NK-92 (cell line): ENCODE data around the gene EPS8L3.
"Not testable (repeated sequence)": the region's sequence is repeated elsewhere in the genome, so short reads cannot be mapped to it uniquely, and the experiment has no call there.

Experiments
- DNase-seq: peaks from one replicate; lab custom pipeline; 2025; ENCODE audit not compliant: unreplicated experiment; lab: John Stamatoyannopoulos, UW

Gene EPS8L3, protein sequence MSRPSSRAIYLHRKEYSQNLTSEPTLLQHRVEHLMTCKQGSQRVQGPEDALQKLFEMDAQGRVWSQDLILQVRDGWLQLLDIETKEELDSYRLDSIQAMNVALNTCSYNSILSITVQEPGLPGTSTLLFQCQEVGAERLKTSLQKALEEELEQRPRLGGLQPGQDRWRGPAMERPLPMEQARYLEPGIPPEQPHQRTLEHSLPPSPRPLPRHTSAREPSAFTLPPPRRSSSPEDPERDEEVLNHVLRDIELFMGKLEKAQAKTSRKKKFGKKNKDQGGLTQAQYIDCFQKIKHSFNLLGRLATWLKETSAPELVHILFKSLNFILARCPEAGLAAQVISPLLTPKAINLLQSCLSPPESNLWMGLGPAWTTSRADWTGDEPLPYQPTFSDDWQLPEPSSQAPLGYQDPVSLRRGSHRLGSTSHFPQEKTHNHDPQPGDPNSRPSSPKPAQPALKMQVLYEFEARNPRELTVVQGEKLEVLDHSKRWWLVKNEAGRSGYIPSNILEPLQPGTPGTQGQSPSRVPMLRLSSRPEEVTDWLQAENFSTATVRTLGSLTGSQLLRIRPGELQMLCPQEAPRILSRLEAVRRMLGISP

DNA sequence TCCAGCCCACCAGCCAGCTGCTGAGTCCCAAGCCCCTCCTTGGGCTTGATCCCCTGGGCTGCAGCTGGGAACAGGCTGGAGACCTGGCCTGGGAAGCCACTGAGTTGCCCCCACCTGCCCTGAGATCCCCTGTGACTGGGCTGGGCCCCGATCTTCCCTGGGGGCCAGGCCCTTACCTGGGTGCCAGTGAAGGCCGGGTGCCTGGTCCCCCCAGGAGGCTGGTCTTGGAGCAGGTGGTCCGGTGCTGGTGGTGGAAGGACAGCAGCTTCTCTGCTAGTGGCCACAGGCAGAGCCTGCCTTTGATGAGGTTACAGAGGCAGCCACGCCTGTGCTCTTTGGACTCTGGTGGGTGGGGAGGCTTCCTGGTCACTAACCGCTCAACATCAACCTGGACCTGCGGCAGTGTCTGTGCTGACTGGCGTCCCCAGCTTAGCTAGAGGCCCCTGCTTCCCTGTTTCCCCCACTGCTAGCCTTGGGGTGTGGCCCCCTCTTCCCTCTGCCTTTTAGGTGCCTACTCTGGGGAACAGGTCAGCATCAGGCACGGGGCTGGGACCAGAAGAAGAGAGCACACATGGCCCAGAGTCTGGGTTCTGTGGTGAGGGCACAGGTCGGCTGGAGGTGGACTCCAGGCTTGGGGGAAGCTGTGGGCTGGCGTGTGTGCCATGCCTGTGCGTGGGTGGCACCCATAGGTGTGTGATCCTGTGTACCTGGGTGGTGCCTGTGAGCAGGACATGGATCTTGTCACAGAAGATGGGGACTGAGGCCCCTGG is at the start of gene EPS8L3:
Gene EPS8L3, minus strand, starts transcription at position 278 of the 770 bp plus-strand sequence. CDS start 2,174 bp downstream, outside the sequence.
- no peak for DNase-seq

DNA sequence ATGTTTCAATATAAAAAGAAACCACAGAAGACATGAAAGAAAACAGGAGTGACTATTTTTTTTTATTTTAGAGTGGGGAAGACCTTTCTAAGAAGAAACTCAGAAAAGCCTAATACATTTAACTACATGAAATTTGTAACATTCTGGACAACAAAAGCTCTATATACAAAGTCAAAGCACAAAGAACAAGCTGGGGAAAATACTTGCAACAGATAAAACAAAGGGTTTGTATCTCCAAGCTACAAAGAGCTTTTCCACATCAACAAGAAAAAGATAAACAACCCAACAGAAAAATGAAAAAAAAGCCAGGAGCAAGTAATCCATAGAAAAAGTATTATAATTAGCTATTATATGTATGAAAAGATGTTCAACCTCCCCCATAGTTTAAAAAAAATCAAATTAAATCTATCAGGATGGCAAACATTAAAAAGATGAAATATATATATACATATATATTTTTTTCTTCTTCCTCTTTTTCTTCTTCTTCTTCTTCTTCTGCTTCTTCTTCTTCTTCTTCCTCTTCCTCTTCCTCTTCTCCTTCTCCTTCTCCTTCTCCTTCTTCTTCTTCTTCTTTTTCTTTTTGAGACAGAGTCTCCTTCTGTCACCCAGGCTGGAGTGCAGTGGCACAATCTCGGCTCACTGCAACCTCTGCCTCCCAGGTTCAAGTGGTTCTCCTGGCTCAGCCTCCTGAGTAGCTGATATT is 49.1 kb upstream of the EPS8L3 start:
- no peak for DNase-seq

DNA sequence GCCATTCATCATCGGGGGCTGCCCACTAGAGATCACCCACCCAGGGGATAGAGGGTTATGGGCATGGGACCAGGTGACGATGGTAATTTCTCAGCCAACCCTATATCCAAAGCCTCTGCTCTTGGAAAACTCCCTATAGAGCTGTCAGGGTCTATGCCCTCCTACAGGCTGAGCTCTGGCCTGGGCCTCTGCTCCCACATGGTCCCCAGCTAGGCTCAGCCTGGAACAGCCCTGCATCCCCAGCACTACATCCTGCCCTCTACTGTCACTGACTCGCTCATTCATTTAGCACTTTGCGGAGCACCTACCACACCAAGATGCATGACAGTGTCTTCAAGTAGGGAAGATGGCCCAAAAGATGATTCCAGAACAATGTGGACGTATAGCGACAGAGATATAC is 45.0 kb upstream of the EPS8L3 start:
- no peak for DNase-seq

DNA sequence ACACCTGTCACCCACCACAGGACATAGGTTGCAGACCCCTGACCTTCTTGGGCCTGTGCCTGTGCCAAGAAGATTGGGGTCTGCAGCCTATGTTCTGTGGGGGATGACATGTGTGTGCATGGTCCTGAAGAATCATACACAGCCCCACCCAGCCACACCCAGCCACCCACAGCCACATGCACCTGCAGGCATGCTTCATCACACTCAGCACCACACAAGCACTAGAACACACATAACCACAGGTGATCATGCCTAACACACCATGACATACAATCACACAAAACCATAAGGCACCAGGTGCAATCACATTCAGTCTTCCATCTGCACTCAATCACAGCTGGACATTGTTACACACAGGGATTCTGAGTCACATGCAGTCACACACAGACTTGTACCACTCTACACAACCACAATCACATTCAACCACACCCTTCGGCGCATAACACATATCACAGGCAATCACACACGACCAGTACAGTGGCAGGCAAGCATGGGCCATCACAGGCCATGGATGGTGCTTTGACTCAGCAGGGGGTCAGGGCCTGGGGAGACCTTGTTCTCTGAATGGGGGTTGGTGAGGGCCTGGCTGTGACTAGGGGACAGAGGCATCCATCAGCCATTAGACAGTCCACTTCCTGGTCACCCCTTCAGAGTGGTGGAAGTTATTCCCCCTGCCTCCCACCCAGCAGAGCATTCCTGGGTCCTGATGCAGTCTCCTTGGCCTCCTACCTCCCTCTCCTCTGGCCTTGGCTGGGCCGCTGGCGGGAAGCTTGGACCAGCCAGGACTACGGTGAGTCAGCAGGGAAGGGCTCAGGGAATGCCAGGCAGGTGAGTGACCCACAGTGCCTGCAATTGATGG is 44.3 kb upstream of the EPS8L3 start:
- DNase-seq: no peak

DNA sequence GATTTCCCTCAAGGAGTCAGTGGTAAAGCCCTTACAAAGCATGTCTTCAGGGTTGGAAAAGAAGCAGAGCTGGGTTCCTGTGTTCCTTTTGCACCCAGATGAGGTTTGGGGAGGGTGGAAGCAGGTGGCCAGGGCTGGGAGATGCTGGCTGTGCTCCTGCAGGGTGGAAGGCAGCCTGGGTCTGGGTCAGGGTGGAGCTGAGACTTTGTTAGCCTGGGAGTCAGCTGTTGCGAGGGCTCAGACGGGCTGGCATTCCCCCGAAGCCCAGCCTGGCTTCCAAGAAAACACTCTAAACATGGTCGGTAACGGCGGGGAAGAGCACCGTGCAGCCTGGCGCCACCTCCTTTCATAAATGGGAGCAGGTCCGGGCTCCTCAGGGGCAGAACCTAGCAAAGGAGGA is 43.7 kb upstream of the EPS8L3 start:
- no peak for DNase-seq

DNA sequence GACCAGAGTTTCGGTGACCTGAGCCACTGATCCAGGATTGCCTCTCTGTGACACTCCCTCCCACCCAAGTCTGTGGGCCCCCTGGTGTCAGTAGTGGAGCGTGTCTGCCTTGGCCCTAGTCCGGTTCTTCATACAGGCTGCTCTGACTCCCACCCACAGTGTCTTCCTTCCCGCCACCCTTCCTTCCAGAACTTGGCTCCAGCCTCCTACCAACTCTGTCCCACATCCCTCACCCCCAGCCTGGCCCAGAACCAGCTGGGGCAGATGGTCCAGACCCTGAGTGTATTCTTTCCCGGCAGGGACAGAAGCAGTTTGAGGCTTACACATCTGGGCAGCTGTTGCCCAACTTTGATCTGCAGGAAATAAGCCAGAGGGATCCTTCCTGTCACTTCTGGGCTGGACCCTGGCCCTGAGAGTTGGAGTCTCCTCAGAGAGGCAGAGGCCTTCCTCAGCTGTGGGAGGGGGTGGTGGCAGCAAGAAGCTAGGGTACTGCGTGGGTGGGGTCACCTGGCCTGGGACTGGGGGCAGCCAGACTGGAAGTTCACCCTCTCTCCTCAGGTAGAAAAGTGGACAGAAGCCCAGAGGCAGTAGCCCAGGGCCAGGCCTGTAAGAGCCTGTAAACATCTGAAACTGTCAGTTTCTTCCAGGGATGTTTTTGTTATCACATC is 43.1 kb upstream of the EPS8L3 start:
- no peak for DNase-seq

DNA sequence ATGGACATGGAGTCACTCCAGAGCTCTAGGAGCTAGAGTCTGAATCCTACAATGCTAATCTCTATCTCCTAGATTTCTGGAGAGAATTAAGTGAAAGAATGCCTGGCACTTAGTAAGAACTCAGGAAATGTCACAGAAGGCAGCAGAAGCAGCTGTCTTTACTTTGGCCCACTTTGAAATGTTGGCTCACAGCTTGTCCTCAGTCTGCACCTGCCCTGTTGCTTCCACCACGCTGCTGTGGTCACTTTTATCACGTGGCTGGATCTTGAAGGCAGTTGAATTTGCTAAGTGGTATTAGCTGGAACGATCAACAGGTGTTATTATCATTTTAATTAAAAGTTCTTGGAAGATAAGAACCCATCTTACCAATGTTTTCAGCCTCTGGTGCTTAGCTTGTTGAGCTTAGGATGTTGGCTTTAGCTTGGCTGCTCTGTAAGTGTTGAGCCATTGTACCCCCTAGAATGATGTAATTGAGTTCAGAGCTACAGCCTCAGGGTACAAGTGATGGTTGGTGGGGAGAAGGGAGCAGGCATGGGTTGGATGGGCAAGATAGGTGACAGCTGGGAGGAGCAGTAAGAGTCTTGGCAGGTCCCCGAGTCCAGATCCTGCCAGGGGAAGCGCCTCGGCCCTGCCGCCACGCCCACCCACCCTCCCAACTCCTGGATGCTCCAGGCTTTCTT is 41.9 kb upstream of the EPS8L3 start:
- DNase-seq: no peak

DNA sequence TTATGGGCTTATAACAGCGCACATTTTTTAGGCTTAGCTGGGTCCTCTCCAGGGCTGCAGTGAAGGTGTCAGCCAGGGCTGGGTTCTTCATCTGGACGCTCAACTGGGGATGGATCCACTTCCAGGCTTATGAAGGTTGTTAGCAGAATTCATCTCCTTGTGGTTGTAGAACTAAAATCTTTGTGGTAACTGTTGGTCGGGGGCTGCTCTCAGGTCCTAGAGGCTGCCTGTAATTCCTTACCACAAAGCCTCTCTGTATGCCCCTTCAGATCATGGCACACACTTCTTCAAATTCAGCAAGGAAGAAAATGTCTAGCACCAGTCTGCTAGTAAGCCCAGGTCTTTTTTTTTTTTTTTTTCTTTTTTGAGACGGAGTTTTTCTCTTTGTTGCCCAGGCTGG is 40.9 kb upstream of the EPS8L3 start:
- no peak for DNase-seq

DNA sequence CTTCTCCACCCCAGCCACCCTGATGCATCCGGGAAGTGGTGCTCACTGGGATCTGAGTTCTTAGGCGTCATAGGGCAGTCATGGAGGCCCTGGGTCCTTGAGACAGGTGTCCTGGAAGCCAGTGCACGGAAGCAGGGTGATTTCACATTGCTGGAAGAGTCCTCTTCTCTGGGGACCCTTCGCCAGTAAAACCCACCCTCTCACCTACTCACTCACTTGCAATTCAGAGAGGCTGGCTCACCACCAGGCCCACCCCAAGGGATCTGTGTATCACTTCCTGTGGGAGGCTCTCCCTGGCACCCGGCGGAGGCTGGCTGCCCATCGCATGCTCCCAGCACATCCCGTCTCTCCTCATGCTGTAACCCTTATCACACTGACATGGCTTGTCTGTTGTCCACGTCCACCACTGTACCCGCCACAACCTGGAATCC is 40.2 kb upstream of the EPS8L3 start:
- DNase-seq: no peak

DNA sequence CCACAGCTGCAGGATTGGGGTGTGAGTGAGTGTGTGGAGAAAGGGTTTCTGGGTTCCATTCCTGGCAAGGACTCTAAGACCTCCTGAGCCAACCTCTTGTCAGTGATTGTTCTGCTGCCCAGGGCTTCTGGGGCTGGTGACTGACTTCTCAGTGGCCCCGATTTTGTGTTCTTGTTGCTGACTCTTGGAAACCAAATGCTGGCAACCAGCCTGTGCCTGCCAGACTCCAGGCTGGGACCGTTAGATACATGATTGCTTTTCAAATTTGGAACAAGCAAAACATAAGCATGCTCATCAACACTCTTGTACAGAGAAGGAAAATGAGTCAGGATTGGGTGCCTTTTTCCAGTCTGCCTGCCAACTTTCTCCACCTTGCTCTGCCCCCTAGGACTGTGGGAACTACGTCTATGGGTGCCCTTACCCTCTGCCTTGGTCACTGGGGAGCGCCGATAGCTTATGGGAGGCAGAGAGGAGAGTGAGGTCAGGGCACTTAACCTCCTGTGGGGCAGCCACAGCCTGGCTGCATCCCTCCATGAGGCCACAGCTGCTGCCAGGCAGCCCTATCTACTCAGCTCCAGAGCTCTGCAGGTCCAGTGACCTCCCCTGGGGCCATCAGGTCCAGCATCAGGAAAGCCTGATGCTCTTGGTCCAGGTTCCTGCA is 39.3 kb upstream of the EPS8L3 start:
- no peak for DNase-seq

DNA sequence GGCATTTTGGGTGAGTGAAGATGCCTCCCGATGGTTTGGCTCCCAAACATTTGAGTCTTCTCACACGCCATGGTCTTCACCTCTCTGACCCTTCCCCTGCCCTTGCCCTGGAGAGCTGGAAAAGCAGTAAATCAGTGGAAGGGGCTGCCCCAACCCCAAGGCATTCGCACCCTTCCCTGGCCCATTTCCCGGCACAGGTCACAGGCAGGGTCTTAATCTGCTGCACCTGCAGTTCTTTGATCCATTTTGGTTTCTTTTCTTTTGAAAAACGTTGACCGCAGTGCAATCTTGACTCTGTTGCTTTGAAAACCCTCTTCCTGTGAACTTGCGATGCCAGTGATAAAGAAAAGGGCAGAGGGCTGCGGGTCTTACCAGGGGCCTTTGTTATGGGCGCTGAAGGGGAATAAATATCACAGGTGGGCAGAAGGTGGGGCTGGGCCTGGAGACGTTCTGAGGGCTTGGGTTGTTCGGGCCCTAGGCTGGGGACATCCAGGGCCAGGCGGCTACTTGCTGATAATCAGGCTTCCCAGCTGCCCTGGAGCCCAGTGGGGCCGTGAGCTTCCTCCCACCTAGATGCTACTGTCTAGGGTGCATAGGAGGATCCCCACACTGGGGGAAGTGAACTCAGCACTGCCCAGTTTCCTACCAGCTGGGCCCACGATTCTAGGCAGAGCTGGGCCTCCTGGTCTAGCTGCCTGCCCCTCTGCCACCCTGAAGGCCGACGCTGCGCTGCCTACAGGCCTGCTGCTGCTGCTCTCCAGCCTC is 38.6 kb upstream of the EPS8L3 start:
- DNase-seq: no peak

DNA sequence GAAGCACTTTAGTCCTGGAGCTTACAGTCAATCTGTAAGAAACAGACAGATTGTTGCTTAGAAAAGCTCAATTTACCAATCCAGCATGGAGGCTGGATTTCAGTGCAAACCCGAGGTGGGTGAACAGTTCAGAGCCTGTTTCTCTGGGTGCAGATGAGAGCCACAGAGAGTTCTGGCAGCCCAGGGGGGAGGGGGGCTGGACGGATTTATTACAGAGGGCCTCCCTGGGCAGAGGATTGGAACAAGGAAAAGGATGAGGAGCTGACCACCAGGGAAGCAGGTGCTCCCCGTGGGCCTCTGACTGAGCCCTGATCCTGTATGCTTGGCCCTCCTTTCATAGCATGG is 38.0 kb upstream of the EPS8L3 start:
- no peak for DNase-seq

DNA sequence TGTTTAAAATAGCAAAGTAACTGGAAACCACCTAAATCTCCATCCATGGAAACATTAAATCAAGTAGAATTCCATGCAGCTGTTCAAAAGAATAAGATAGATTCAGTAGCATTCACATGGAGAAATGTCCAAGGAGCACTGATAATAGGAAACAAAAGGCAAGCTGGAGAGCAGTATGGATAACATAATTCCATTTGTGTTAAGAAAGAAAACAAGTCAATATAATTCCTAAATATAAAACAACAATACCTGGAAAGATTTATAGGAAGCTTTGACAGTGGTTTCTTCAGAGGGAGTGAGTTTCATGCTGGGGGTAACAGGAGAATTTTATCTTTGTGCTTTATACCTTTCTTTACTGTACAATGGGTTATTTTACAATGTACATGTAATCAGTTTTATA is 36.6 kb upstream of the EPS8L3 start:
- DNase-seq: no peak

DNA sequence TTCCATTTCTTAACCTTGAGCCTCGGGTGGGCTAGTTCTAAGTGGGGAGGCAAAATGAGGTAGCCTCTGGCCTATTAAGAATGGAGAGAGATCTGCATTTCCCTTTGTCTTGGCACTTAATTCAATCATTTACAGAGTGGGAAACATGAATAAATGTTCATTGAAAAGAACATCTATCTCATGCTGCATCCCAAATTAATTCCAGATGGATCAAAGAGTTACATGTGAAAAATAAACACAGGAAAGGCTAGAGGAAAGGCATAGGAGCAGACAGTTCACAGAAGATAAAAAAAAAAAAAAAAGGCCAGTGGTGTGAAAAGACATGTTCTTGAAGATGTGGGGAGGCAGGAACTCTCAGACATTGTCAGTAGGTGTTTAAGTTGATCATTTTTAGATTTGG is 35.7 kb upstream of the EPS8L3 start:
- no peak for DNase-seq

DNA sequence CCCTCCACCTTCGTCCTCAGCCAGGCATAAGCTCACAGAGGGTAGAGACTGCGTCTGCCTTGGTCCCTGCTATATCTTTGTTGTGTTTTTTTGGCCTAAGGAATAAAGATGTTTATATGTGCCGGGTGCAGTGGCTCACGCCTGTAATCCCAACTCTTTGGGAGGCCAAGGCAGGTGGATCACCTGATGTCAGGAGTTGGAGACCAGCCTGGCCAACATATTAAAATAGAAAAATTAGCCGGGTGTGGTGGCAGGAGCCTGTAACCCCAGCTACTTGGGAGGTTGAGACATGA is 33.5 kb upstream of the EPS8L3 start:
- not testable (repeated sequence) for DNase-seq

DNA sequence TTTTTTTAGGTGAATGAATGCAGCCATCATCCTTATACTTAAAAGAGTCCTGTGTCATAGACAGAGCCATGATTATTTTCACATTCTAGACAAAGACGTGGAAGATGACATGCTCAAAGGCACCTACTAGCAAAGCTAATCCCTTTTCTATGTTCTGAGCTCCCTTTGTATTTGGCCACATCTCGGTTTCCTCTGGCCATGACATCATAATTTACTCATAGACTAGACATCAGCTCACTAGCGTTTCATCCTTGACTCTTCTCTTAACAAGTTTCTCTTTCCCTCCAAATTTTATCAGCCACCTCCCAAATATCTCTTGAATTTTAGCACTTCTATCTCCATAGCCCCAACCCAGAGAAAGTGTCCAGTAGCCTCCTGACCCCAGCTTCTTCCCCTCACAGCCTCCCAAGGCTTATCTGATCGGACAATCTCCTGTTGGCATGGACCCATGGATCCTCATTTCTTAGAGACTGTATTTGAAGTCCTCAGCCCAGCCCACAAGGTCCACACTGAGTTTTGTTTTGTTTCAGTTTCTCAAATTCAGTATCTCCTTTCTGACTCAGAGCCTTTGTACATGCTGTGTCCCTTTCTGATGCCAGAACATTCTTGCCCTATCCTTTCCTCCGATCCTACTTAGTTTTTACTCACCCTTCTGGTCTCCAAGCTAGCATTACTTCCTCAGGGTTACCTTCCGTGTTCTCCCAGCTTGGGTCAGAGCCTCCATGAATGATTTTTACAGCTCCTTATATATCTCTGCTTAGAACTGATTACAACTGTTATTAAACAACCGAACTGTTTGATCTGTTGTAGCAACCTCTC is 33.0 kb upstream of the EPS8L3 start:
- DNase-seq: no peak

DNA sequence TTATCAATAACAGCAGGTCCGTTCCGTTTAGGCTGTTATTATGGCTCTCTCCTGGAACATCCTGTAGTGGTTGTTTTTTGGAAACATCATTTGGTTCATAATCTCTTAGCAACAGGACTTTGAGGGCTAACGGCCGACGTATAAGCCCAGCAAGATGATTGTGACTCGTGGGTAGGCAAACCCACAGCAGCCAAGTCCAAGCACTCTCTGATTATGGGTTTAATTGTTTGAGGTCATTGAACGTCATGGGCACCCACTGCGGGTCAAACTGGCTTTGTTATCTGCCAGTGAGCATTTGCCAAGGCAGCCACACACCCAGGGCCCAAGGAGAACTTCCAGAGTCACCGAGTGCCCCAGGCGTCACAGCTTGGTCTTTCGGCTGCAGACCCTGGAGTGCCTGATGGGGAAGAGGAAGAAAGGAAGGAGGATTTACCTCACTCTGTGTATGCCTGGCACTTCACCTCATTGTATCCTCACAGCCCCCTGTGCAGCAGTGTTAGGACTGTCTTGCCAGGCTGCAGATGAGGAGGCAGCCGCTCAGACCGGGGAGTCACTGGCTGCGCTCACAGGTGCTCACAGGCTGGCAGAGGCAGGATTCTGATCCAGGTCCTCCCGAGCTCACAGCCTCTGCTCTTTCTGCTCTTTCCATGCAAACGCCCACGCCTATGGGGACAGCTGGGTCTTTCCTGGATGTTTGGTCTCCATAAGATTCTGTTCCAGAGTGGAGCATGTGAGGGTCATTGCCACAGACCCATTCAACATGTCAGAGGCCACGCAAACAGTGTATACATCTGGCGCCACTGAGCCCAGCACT is 30.8 kb upstream of the EPS8L3 start:
- DNase-seq: no peak
